ENCODE results near the gene CHSY1.

CHSY1 gene

DNA sequence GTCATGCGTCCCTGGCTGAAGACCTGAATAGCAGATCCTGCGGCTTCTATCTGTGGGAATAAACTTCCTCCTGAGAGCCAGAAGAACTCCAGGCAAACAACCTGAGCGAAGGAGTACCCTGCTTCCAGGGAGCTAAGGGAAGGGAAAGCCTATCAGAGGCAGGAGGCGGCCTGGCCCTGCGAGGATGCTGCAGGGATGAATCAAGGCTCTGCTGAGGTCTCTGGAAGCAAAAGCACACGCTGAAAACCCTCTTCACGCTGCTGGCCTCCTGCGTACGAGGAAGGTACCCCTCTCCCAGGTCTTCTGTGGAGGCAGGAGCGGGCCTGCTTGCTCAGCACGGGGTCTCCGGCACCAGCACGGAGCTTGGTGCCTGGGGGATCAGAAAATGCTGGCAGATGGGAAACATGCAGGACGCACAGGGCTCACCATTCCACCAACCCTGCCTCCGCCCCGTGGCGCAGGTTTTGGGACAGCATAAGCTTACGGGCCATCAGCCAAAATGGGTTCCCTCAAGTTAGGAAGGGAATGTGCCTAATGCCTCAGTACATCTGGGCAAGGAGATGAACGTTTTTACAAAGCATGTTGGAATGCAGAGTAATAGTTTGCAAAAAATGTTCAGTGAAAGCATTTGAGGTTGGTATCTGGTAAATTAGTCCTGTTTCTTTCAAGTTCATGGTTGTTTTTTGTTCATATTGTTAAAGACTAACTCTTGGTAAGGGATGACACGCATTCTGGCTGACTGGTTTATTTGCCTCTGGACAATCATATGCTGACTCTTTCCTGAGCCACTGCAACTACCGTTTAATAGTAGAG, 72.3 kb downstream of the CHSY1 start:
- Histone ChIP-seq H3K4ac (ENCODE audit: low read depth in 1 of 2, low read length in 2 of 2) (no peak overlapping the region), H2BK120ac (ENCODE audit: low read depth, low read length) (no peak overlapping the region), H3K14ac (ENCODE audit: low read length in 2 of 2) (peak overlapping the region in 1 of 2 experiments; percentile 2), H2BK12ac (ENCODE audit: low read length in 2 of 2) (no peak overlapping the region), H4K91ac (ENCODE audit: low read length) (no peak overlapping the region), H3K4me2 (ENCODE audit: low read length, poor library complexity, severe bottlenecking) (no peak overlapping the region), H3K4me1 (ENCODE audit: control insufficient read depth, insufficient read depth, low read depth, low read length) (peaks cover 17% of the 10 kb centered on the region), H3K9me3 (ENCODE audit: control insufficient read depth, low read length) (no peaks in the 10 kb centered on the region), H3K79me1 (replicated peaks; ENCODE audit: low read length, poor library complexity, severe bottlenecking) (peaks cover 25% of the 10 kb centered on the region), H3K18ac (ENCODE audit: low read depth in 1 of 2, low read length in 2 of 2) (peak overlapping the region in 1 of 2 experiments; percentile 3), H2AK5ac (ENCODE audit: low read length, severe bottlenecking) (peak overlapping the region; percentile 79), H4K8ac (ENCODE audit: low read length) (peak overlapping the region; percentile 15), H3K9ac (ENCODE audit: low read length) (peak overlapping the region; percentile 17), H3K36me3 (ENCODE audit: control insufficient read depth in 1 of 2, insufficient read depth in 2 of 2, low read depth in 1 of 2, low read length in 2 of 2) (peaks cover 24 to 60% of the 10 kb centered on the region in 2 experiments), H3K27ac (ENCODE audit: low read length, poor library complexity, severe bottlenecking) (peak overlapping the region; percentile 85), H3K4me3 (ENCODE audit: insufficient read depth in 1 of 2, low read depth in 1 of 2, low read length in 2 of 2) (no peak overlapping the region), H2AFZ (ENCODE audit: low read depth, low read length) (no peak overlapping the region), H3K27me3 (ENCODE audit: control insufficient read depth in 1 of 2, insufficient read depth in 1 of 2, low read length in 2 of 2) (no peaks in the 10 kb centered on the region), H2BK15ac (ENCODE audit: low read depth, poor library complexity, severe bottlenecking) (no peak overlapping the region), H3K23ac (ENCODE audit: low read length in 2 of 2) (no peak overlapping the region), H2BK5ac (ENCODE audit: low read depth, low read length, poor library complexity, severe bottlenecking) (no peak overlapping the region)
- 93% methylated on average over 20 of the region's 21 CpGs for WGBS
- DNase-seq = no peak

DNA sequence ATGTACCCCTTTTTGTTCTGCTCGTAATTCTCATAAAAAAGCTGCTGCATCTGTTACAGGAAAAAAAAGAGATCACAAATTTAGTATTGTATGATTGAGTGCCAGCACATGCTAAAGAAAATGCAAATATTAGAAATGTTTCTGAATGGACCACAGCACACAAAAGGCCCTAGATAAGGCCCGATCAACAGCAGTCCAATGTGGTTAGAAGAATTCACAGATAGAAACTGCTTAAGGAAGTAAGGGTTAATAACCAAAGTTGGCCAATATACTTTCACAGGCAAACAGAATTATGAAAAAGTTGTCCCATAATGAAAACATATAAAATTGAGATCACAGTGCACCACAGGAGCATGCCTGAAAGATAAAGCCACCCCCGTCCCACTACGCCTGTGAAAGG, 72.9 kb downstream of the CHSY1 start:
- H3K4me3 ChIP-seq (ENCODE audit: insufficient read depth in 1 of 2, low read depth in 1 of 2, low read length in 2 of 2) = no peak overlapping the region
- no peak overlapping the region for H2AFZ ChIP-seq (ENCODE audit: low read depth, low read length)
- H4K91ac ChIP-seq (ENCODE audit: low read length) = no peak overlapping the region
- H2BK5ac ChIP-seq (ENCODE audit: low read depth, low read length, poor library complexity, severe bottlenecking) = no peak overlapping the region
- H3K4me2 ChIP-seq (ENCODE audit: low read length, poor library complexity, severe bottlenecking) = no peak overlapping the region
- H3K27ac ChIP-seq (ENCODE audit: low read length, poor library complexity, severe bottlenecking) = peak overlapping the region; percentile 59
- no peaks in the 10 kb centered on the region for H3K9me3 ChIP-seq (ENCODE audit: control insufficient read depth, low read length)
- H3K36me3 ChIP-seq (ENCODE audit: control insufficient read depth in 1 of 2, insufficient read depth in 2 of 2, low read depth in 1 of 2, low read length in 2 of 2) = peaks cover 30 to 66% of the 10 kb centered on the region in 2 experiments
- H2AK5ac ChIP-seq (ENCODE audit: low read length, severe bottlenecking) = peak overlapping the region; percentile 79
- no peak overlapping the region for H3K9ac ChIP-seq (ENCODE audit: low read length)
- DNase-seq = no peak
- no peak overlapping the region for H3K14ac ChIP-seq (ENCODE audit: low read length in 2 of 2)
- no peak overlapping the region for H2BK120ac ChIP-seq (ENCODE audit: low read depth, low read length)
- H3K79me1 ChIP-seq (replicated peaks; ENCODE audit: low read length, poor library complexity, severe bottlenecking) = peaks cover 25% of the 10 kb centered on the region
- no peak overlapping the region for H3K4ac ChIP-seq (ENCODE audit: low read depth in 1 of 2, low read length in 2 of 2)
- H2BK12ac ChIP-seq (ENCODE audit: low read length in 2 of 2) = no peak overlapping the region
- 100% methylated on average over 2 of the region's 4 CpGs for WGBS
- H3K23ac ChIP-seq (ENCODE audit: low read length in 2 of 2) = no peak overlapping the region
- no peak overlapping the region for H2BK15ac ChIP-seq (ENCODE audit: low read depth, poor library complexity, severe bottlenecking)
- H3K27me3 ChIP-seq (ENCODE audit: control insufficient read depth in 1 of 2, insufficient read depth in 1 of 2, low read length in 2 of 2) = no peaks in the 10 kb centered on the region
- H4K8ac ChIP-seq (ENCODE audit: low read length) = no peak overlapping the region
- H3K4me1 ChIP-seq (ENCODE audit: control insufficient read depth, insufficient read depth, low read depth, low read length) = peaks cover 17% of the 10 kb centered on the region
- no peak overlapping the region for H3K18ac ChIP-seq (ENCODE audit: low read depth in 1 of 2, low read length in 2 of 2)

DNA sequence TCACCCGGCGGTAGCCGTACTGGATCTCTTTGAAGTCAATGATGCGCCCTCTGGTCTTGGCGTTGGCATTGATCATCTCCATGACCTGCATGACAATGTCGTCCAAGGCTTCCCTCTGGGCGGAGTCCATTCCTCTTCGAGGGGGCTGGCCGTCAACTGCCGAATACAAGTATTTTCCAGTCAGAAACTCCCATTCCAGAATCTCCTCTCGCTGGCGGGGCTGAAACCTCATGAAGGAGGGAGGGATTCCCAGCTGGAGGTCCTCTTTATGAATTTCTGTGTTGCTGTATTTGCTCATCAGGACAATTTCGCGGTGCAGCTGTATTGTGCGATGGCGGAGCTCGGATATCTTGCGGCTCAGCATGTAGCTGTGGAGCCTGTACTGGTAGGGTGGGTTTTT, 73.4 kb downstream of the CHSY1 start:
- no peak overlapping the region for H3K4ac ChIP-seq (ENCODE audit: low read depth in 1 of 2, low read length in 2 of 2)

DNA sequence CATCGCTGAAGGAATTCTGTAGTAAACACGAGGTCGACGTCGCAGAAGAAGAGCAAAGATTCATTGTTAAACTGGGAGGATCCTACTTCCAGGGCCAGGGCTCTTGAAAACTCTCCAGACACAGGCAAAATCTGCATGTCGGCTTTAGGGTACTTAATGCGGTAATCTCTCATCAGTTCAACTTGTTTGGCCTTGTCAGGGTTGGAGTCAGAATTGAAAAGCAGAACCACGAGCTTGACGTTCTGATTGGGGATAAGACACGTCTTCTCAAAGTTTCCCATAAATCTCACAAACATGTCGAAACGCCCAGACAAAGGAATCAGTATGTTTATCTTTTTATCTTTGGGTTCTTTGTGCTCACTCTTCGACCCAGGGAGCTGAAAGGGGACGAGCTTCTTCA, 74.0 kb downstream of the CHSY1 start:
- Histone ChIP-seq H3K4me2 (ENCODE audit: low read length, poor library complexity, severe bottlenecking) (no peak overlapping the region), H3K4ac (ENCODE audit: low read depth in 1 of 2, low read length in 2 of 2) (no peak overlapping the region), H3K18ac (ENCODE audit: low read depth in 1 of 2, low read length in 2 of 2) (no peak overlapping the region), H2BK12ac (ENCODE audit: low read length in 2 of 2) (no peak overlapping the region), H3K36me3 (ENCODE audit: control insufficient read depth in 1 of 2, insufficient read depth in 2 of 2, low read depth in 1 of 2, low read length in 2 of 2) (peaks cover 40 to 73% of the 10 kb centered on the region in 2 experiments), H3K79me1 (replicated peaks; ENCODE audit: low read length, poor library complexity, severe bottlenecking) (peaks cover 33% of the 10 kb centered on the region), H3K9me3 (ENCODE audit: control insufficient read depth, low read length) (no peaks in the 10 kb centered on the region), H3K27me3 (ENCODE audit: control insufficient read depth in 1 of 2, insufficient read depth in 1 of 2, low read length in 2 of 2) (no peaks in the 10 kb centered on the region), H3K27ac (ENCODE audit: low read length, poor library complexity, severe bottlenecking) (no peak overlapping the region), H3K4me1 (ENCODE audit: control insufficient read depth, insufficient read depth, low read depth, low read length) (peaks cover 14% of the 10 kb centered on the region), H2BK5ac (ENCODE audit: low read depth, low read length, poor library complexity, severe bottlenecking) (no peak overlapping the region), H3K9ac (ENCODE audit: low read length) (no peak overlapping the region), H4K8ac (ENCODE audit: low read length) (no peak overlapping the region), H4K91ac (ENCODE audit: low read length) (no peak overlapping the region), H2BK15ac (ENCODE audit: low read depth, poor library complexity, severe bottlenecking) (no peak overlapping the region), H3K23ac (ENCODE audit: low read length in 2 of 2) (no peak overlapping the region), H3K4me3 (ENCODE audit: insufficient read depth in 1 of 2, low read depth in 1 of 2, low read length in 2 of 2) (no peak overlapping the region), H2AK5ac (ENCODE audit: low read length, severe bottlenecking) (no peak overlapping the region), H2AFZ (ENCODE audit: low read depth, low read length) (no peak overlapping the region), H2BK120ac (ENCODE audit: low read depth, low read length) (no peak overlapping the region), H3K14ac (ENCODE audit: low read length in 2 of 2) (no peak overlapping the region)
- 83% methylated on average over 14 of the region's 14 CpGs for WGBS
- DNase-seq = no peak

More for the DNA sequence above, 73.4 kb downstream of the CHSY1 start:
- no peak overlapping the region for H3K27ac ChIP-seq (ENCODE audit: low read length, poor library complexity, severe bottlenecking)
- H4K91ac ChIP-seq (ENCODE audit: low read length) = no peak overlapping the region
- DNase-seq = no peak
- H3K23ac ChIP-seq (ENCODE audit: low read length in 2 of 2) = no peak overlapping the region
- no peak overlapping the region for H2BK12ac ChIP-seq (ENCODE audit: low read length in 2 of 2)
- H2BK120ac ChIP-seq (ENCODE audit: low read depth, low read length) = no peak overlapping the region
- no peaks in the 10 kb centered on the region for H3K27me3 ChIP-seq (ENCODE audit: control insufficient read depth in 1 of 2, insufficient read depth in 1 of 2, low read length in 2 of 2)
- no peak overlapping the region for H2AFZ ChIP-seq (ENCODE audit: low read depth, low read length)
- peaks cover 35 to 70% of the 10 kb centered on the region in 2 experiments for H3K36me3 ChIP-seq (ENCODE audit: control insufficient read depth in 1 of 2, insufficient read depth in 2 of 2, low read depth in 1 of 2, low read length in 2 of 2)
- H4K8ac ChIP-seq (ENCODE audit: low read length) = no peak overlapping the region
- no peak overlapping the region for H3K9ac ChIP-seq (ENCODE audit: low read length)
- H3K14ac ChIP-seq (ENCODE audit: low read length in 2 of 2) = no peak overlapping the region
- over 99% methylated on average over 18 of the region's 18 CpGs for WGBS
- no peak overlapping the region for H2AK5ac ChIP-seq (ENCODE audit: low read length, severe bottlenecking)
- H3K9me3 ChIP-seq (ENCODE audit: control insufficient read depth, low read length) = no peaks in the 10 kb centered on the region
- peaks cover 30% of the 10 kb centered on the region for H3K79me1 ChIP-seq (replicated peaks; ENCODE audit: low read length, poor library complexity, severe bottlenecking)
- no peak overlapping the region for H3K18ac ChIP-seq (ENCODE audit: low read depth in 1 of 2, low read length in 2 of 2)
- peaks cover 15% of the 10 kb centered on the region for H3K4me1 ChIP-seq (ENCODE audit: control insufficient read depth, insufficient read depth, low read depth, low read length)
- H2BK5ac ChIP-seq (ENCODE audit: low read depth, low read length, poor library complexity, severe bottlenecking) = no peak overlapping the region
- H3K4me2 ChIP-seq (ENCODE audit: low read length, poor library complexity, severe bottlenecking) = no peak overlapping the region
- H3K4me3 ChIP-seq (ENCODE audit: insufficient read depth in 1 of 2, low read depth in 1 of 2, low read length in 2 of 2) = no peak overlapping the region
- no peak overlapping the region for H2BK15ac ChIP-seq (ENCODE audit: low read depth, poor library complexity, severe bottlenecking)
